Endothelial cell of umbilical vein (primary cell): ENCODE results near the gene HSPA12A.

Experiments used
- CTCF ChIP-seq, 2 donors: IDR thresholded peaks; 1 replicate in 1 of 2; 2 replicates in 1 of 2; pipeline ENCODE4 v1.5.1; 2011; ENCODE audit warnings: low read length in 2 of 2, mild to moderate bottlenecking in 2 of 2, moderate library complexity in 2 of 2, control low read depth in 1 of 2, inconsistent platforms in 1 of 2, low read depth in 1 of 2; ENCODE audit not compliant: insufficient read depth in 1 of 2; ENCODE audit errors: extremely low read depth in 1 of 2
- POLR2A ChIP-seq: IDR thresholded peaks from 2 replicates; pipeline ENCODE4 v1.6.1; 2012; ENCODE audit warnings: low read depth, mild to moderate bottlenecking, control low read depth, low read length

GRCh38 chr10:116712989-116713543 lies 29.3 kb downstream of the HSPA12A start:
- no peak for TF ChIP-seq CTCF (IDR thresholded peaks at IDR 0.05; ENCODE audit: extremely low read depth in 1 of 2, insufficient read depth in 1 of 2, low read depth in 1 of 2, low read length in 2 of 2)
- TF ChIP-seq POLR2A: no peak
